ENCODE data around the gene YARS2. TPM values are rescaled to one million over a fixed set of nuclear protein-coding genes. Genes with fewer than 3 reads are reported as not detected.

The YARS2 gene
- total and polyA plus RNA-seq, 2 of the 13 experiments (the other 11 are each of a cell fraction or from before 2014, with no cell fraction given): 17.9 to 39.6 TPM

DNA sequence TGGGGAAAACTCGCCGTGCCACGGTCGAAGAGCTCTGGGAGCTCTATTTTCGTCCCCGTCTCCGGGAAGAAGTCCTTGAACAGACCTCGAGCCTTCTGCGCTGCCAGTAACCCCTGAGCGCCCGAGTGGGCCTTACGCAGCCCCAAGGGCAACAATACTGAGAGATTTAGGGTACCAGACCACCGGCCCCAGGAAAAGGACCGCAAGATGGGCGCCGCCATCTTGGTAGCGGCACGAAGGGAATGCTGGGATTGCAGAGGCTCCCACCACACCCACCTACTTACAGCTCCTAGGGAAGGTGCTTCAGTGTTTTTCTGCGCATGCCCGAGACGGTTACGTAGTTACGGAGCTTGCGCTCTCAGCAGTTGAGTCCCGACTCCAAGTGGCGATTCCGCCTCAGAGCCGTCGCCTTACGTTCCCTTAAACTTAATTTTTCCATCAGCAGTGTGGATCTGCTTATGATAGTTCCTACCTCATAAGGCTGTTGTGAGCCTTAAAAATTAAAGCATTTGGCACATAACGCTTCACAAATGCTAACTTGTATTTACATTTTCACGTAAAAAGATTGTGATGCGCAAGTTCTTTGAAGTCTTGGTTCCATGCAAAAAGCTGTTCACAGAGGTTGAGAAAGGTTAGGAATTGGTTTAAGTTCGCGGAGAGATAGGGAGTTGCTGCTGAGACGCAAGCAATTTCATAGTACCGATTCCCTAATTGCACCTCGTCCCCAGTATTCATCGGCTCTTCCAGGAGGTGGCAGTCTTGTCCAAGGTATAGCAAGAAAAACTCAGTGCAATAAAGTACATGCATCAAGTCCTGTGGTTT is at the start of gene YARS2 (continued):
- TF ChIP-seq, protein P1, sequence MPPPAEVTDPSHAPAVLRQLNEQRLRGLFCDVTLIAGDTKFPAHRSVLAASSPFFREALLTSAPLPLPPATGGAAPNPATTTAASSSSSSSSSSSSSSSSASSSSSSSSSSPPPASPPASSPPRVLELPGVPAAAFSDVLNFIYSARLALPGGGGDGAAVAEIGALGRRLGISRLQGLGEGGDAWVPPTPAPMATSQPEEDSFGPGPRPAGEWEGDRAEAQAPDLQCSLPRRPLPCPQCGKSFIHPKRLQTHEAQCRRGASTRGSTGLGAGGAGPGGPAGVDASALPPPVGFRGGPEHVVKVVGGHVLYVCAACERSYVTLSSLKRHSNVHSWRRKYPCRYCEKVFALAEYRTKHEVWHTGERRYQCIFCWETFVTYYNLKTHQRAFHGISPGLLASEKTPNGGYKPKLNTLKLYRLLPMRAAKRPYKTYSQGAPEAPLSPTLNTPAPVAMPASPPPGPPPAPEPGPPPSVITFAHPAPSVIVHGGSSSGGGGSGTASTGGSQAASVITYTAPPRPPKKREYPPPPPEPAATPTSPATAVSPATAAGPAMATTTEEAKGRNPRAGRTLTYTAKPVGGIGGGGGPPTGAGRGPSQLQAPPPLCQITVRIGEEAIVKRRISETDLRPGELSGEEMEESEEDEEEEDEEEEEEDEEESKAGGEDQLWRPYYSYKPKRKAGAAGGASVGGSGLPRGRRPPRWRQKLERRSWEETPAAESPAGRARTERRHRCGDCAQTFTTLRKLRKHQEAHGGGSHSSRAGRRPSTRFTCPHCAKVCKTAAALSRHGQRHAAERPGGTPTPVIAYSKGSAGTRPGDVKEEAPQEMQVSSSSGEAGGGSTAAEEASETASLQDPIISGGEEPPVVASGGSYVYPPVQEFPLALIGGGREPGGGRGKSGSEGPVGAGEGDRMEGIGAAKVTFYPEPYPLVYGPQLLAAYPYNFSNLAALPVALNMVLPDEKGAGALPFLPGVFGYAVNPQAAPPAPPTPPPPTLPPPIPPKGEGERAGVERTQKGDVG (CRISPR knock-in tag; IDR thresholded peaks at IDR 0.05; ENCODE audit: borderline replicate concordance): 0 out of 2 replicates have a peak, but pooled peaks have one; percentile 45
- peak; percentile 62; the same call in 1 of the 2 replicates for TF ChIP-seq ZNF709 (CRISPR knock-in tag; IDR thresholded peaks at IDR 0.05)
- no peak; the same call in 1 of the 2 replicates for TF ChIP-seq NR2C2 (CRISPR knock-in tag; IDR thresholded peaks at IDR 0.05; ENCODE audit: borderline replicate concordance)
- TF ChIP-seq RNF2 (conservative IDR thresholded peaks at IDR 0.05; ENCODE audit: low read depth): no peak
- TF ChIP-seq, protein P2, sequence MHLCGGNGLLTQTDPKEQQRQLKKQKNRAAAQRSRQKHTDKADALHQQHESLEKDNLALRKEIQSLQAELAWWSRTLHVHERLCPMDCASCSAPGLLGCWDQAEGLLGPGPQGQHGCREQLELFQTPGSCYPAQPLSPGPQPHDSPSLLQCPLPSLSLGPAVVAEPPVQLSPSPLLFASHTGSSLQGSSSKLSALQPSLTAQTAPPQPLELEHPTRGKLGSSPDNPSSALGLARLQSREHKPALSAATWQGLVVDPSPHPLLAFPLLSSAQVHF (CRISPR knock-in tag; IDR thresholded peaks at IDR 0.05): no peak
- TF ChIP-seq, protein P3, sequence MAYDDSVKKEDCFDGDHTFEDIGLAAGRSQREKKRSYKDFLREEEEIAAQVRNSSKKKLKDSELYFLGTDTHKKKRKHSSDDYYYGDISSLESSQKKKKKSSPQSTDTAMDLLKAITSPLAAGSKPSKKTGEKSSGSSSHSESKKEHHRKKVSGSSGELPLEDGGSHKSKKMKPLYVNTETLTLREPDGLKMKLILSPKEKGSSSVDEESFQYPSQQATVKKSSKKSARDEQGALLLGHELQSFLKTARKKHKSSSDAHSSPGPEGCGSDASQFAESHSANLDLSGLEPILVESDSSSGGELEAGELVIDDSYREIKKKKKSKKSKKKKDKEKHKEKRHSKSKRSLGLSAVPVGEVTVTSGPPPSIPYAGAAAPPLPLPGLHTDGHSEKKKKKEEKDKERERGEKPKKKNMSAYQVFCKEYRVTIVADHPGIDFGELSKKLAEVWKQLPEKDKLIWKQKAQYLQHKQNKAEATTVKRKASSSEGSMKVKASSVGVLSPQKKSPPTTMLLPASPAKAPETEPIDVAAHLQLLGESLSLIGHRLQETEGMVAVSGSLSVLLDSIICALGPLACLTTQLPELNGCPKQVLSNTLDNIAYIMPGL (CRISPR knock-in tag; IDR thresholded peaks at IDR 0.05; ENCODE audit: borderline replicate concordance in 1 of 2, low read depth in 1 of 2): peak; percentile 41 to 95; a peak in 3 of 4 replicates
- no peak for TF ChIP-seq ZNF616 (CRISPR knock-in tag; IDR thresholded peaks at IDR 0.05; ENCODE audit: low read depth)
- TF ChIP-seq, protein P4, sequence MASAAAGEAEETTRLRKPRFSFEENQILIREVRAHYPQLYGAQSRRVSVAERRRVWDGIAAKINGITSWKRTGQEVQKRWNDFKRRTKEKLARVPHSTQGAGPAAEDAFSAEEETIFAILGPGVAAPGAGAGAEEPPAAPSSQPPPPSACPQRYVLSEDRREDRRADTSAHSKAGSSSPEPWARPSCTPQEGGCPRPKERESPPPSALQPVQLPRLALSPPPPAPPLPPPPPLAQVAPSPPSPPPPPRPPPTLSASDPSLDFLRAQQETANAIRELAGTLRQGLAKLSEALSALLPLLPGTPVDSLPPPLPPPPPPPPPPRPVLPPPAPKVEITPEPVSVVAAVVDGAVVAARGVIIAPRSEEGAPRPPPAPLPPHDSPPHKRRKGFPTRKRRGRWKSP (CRISPR knock-in tag; IDR thresholded peaks at IDR 0.05): peak; percentile 7
- TF ChIP-seq, protein P5, sequence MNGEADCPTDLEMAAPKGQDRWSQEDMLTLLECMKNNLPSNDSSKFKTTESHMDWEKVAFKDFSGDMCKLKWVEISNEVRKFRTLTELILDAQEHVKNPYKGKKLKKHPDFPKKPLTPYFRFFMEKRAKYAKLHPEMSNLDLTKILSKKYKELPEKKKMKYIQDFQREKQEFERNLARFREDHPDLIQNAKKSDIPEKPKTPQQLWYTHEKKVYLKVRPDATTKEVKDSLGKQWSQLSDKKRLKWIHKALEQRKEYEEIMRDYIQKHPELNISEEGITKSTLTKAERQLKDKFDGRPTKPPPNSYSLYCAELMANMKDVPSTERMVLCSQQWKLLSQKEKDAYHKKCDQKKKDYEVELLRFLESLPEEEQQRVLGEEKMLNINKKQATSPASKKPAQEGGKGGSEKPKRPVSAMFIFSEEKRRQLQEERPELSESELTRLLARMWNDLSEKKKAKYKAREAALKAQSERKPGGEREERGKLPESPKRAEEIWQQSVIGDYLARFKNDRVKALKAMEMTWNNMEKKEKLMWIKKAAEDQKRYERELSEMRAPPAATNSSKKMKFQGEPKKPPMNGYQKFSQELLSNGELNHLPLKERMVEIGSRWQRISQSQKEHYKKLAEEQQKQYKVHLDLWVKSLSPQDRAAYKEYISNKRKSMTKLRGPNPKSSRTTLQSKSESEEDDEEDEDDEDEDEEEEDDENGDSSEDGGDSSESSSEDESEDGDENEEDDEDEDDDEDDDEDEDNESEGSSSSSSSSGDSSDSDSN (CRISPR knock-in tag; IDR thresholded peaks at IDR 0.05): peak; percentile 30; the same call in 1 of the 2 replicates
- TF ChIP-seq, protein P6, sequence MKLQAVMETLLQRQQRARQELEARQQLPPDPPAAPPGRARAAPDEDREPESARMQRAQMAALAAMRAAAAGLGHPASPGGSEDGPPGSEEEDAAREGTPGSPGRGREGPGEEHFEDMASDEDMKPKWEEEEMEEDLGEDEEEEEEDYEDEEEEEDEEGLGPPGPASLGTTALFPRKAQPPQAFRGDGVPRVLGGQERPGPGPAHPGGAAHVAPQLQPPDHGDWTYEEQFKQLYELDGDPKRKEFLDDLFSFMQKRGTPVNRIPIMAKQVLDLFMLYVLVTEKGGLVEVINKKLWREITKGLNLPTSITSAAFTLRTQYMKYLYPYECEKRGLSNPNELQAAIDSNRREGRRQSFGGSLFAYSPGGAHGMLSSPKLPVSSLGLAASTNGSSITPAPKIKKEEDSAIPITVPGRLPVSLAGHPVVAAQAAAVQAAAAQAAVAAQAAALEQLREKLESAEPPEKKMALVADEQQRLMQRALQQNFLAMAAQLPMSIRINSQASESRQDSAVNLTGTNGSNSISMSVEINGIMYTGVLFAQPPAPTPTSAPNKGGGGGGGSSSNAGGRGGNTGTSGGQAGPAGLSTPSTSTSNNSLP (IDR thresholded peaks at IDR 0.05; ENCODE audit: low read depth, low read length): 0 out of 2 replicates have a peak, but pooled peaks have one; percentile 30
- TF ChIP-seq CEBPB (IDR thresholded peaks at IDR 0.05; ENCODE audit: borderline replicate concordance, low read depth, low read length): no peak
- no peak for TF ChIP-seq NBN (conservative IDR thresholded peaks at IDR 0.05)
- TF ChIP-seq ZNF772 (CRISPR knock-in tag; IDR thresholded peaks at IDR 0.05): peak; percentile 16
- peak; percentile 63 for TF ChIP-seq CREM (IDR thresholded peaks at IDR 0.05)
- no peak for TF ChIP-seq CREM (CRISPR knock-in tag; IDR thresholded peaks at IDR 0.05)
- no peak for TF ChIP-seq ZNF235 (CRISPR knock-in tag; IDR thresholded peaks at IDR 0.05; ENCODE audit: borderline replicate concordance)
- TF ChIP-seq ZNF264 (CRISPR knock-in tag; IDR thresholded peaks at IDR 0.05): no peak

Measured in HepG2 (cell line).